Small intestine (tissue), 7 donors: Measurements from ENCODE around the gene ENDOV. TPM values are rescaled to one million over a fixed set of nuclear protein-coding genes. Genes with fewer than 3 reads are reported as not detected.

Experiments
- DNase-seq, 2 donors: peaks; one replicate each; pipeline versions ENCODE4 v3.0.0 to v3.0.0-alpha.2; 2013
- FAIRE-seq: peaks from 2 replicates; lab custom pipeline; 2012; peaks lifted over from hg19 to GRCh38; lab: Jason Lieb, UNC
- H3K27ac ChIP-seq, 3 donors: one replicate each; pipeline ENCODE4 v1.5.1; 2013; ENCODE audit warnings: low read length in 2 of 3, mild to moderate bottlenecking in 2 of 3, control low read depth in 1 of 3, inconsistent platforms in 1 of 3, low read depth in 1 of 3, moderate library complexity in 1 of 3
- H3K27me3 ChIP-seq, 3 donors: one replicate each; pipeline ENCODE4 v1.6.1; 2013; ENCODE audit warnings: low read length in 3 of 3, inconsistent platforms in 1 of 3; ENCODE audit not compliant: control insufficient read depth in 3 of 3, insufficient read depth in 3 of 3
- H3K36me3 ChIP-seq, 3 donors: one replicate each; pipeline ENCODE4 v1.6.1; 2013; ENCODE audit warnings: low read length in 3 of 3, inconsistent platforms in 1 of 3, low read depth in 1 of 3, mild to moderate bottlenecking in 1 of 3, moderate library complexity in 1 of 3; ENCODE audit not compliant: control insufficient read depth in 3 of 3, insufficient read depth in 2 of 3
- H3K4me1 ChIP-seq, 3 donors: one replicate each; pipeline ENCODE4 v1.6.1; 2013; ENCODE audit warnings: low read length in 2 of 3, inconsistent platforms in 1 of 3, low read depth in 1 of 3, mild to moderate bottlenecking in 1 of 3, moderate library complexity in 1 of 3; ENCODE audit not compliant: control insufficient read depth in 3 of 3, insufficient read depth in 2 of 3
- H3K4me3 ChIP-seq, 3 donors: one replicate each; pipeline ENCODE4 v1.5.1; 2013; ENCODE audit warnings: low read length in 3 of 3, control low read depth in 1 of 3, inconsistent platforms in 1 of 3, low read depth in 1 of 3, mild to moderate bottlenecking in 1 of 3, moderate library complexity in 1 of 3
- H3K9me3 ChIP-seq, 2 donors: one replicate each; pipeline ENCODE4 v1.6.1; 2013; ENCODE audit warnings: low read depth in 1 of 2, low read length in 1 of 2; ENCODE audit not compliant: control insufficient read depth in 2 of 2, insufficient read depth in 1 of 2
- WGBS, 3 donors: extraction: QIAGEN DNeasy Blood & Tissue Kit; methylation state at CpG; one replicate each; pipeline ENCODE4 v1.1.7; 2013; 5-methylcytosine and 5-hydroxymethylcytosine counted together
- polyA plus RNA-seq, 4 donors: library from polyadenylated mRNA; stranded (reverse) in 3 of 4; unstranded in 1 of 4; fragments of 200-250 nt in 3 of 4; fragments of 120-200 nt in 1 of 4; gene quantifications; one replicate each; pipeline versions ENCODE4 v1.2.1 to v1.2.3, GENCODE V29; 2013
- donor health status: healthy with polysubstance abuse.
- donor health status: control.
- donor health status: control.
- donor health status: Bipolar disorder and iron deficiency.
- donor health status: healthy.

ENDOV gene
- polyA plus RNA-seq, 4 donors, result 13.6 to 39.6 (median 29.1) TPM

- Histone ChIP-seq H3K36me3 (peaks cover 0 to 26% (median 2%) of the 10 kb centered on the region in 3 donors), H3K4me1 (peaks cover 0 to 16% (median 3%) of the 10 kb centered on the region in 3 donors), H3K4me3 (peak overlapping the region; percentile 85 to 95 (median 94)), H3K27me3 (no peaks in the 10 kb centered on the region), H3K27ac (peak overlapping the region in 2 of 3 donors; percentile 94 to 97), H3K9me3 (no peaks in the 10 kb centered on the region)
- FAIRE-seq (no peak), DNase-seq (peak in 1 of 2 donors; percentile 7)
- WGBS, 3 donors, result 1 to 4% (median 1%) methylated on average over 15 of the region's 15 CpGs
These were observed 512 bp upstream of the ENDOV start for GRCh38 chr17:80414508-80414802.

- Histone ChIP-seq H3K9me3 (no peaks in the 10 kb centered on the region), H3K4me3 (peak overlapping the region; percentile 85 to 95 (median 94)), H3K27me3 (no peaks in the 10 kb centered on the region), H3K4me1 (peaks cover 0 to 9% (median 3%) of the 10 kb centered on the region in 3 donors), H3K27ac (peak overlapping the region; percentile 82 to 97 (median 94)), H3K36me3 (peaks cover 0 to 30% (median 2%) of the 10 kb centered on the region in 3 donors)
- DNase-seq (no peak), FAIRE-seq (no peak)
- 4 to 11% (median 10%) methylated on average over 39 of the region's 39 CpGs for WGBS, 3 donors
These were observed 715 bp downstream of the ENDOV start for GRCh38 chr17:80415626-80416137.

DNA sequence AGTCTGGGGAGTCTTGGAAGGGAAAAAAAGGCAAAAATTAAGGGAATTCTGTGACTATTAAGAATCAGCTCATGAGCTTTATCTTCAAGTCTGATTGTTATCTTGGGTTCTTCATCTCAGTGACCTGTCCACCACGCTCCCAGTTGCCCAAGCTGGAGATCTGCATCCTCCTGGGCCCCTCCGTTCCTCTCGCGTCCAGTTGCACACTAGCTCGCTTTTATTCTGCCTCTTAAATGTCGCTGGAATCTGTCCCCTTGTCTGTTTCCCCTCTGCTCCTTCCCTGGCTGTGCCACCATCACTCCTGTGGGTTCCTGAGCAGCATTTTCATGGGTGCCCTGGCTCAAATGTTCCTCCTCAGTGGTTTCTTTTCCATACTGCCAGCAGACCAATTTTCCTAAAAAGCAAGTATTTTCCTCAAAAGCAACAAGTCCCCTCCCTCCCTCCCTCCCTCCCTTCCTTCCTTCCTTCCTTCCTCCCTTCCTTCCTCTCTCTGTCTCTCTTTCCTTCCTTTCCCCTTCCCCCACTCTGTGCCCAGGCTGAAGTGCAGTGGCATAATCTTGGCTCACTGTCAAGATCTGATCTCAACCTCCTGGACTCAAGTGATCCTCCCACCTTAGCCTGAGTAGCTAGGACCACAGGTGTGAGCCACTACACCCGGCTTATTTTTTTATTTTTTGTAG lies 1.4 kb downstream of the ENDOV start:
- Histone ChIP-seq H3K36me3 (peaks cover 0 to 30% (median 2%) of the 10 kb centered on the region in 3 donors), H3K9me3 (no peaks in the 10 kb centered on the region), H3K4me3 (peak overlapping the region in 2 of 3 donors; percentile 94 to 95), H3K27me3 (no peaks in the 10 kb centered on the region), H3K4me1 (peaks cover 0 to 9% (median 3%) of the 10 kb centered on the region in 3 donors), H3K27ac (peak overlapping the region in 1 of 3 donors; percentile 44)
- DNase-seq, result peak in 1 of 2 donors; percentile 61
- 75 to 87% (median 78%) methylated on average over 7 of the region's 7 CpGs for WGBS, 3 donors
- no peak for FAIRE-seq

GRCh38 chr17:80416940-80417293 lies 1.9 kb downstream of the ENDOV start:
- Histone ChIP-seq H3K36me3 (peaks cover 0 to 30% (median 2%) of the 10 kb centered on the region in 3 donors), H3K4me3 (no peak overlapping the region), H3K27me3 (no peaks in the 10 kb centered on the region), H3K4me1 (peaks cover 0 to 9% (median 3%) of the 10 kb centered on the region in 3 donors), H3K27ac (no peak overlapping the region), H3K9me3 (no peaks in the 10 kb centered on the region)
- 79 to 84% (median 82%) methylated on average over 6 of the region's 6 CpGs for WGBS, 3 donors
- FAIRE-seq (no peak), DNase-seq (peak in 1 of 2 donors; percentile 54)

- H3K4me3 ChIP-seq, result no peak overlapping the region
- DNase-seq, result no peak
- H3K27ac ChIP-seq, result no peak overlapping the region
- H3K27me3 ChIP-seq, result no peaks in the 10 kb centered on the region
- no peaks in the 10 kb centered on the region for H3K9me3 ChIP-seq
- WGBS, 3 donors, result 95% methylated on average over 11 of the region's 11 CpGs
- no peak for FAIRE-seq
- H3K36me3 ChIP-seq, result peaks cover 0 to 30% (median 2%) of the 10 kb centered on the region in 3 donors
- H3K4me1 ChIP-seq, result peaks cover 0 to 9% (median 3%) of the 10 kb centered on the region in 3 donors
These were observed 3.6 kb downstream of the ENDOV start for GRCh38 chr17:80418589-80418988.

DNA sequence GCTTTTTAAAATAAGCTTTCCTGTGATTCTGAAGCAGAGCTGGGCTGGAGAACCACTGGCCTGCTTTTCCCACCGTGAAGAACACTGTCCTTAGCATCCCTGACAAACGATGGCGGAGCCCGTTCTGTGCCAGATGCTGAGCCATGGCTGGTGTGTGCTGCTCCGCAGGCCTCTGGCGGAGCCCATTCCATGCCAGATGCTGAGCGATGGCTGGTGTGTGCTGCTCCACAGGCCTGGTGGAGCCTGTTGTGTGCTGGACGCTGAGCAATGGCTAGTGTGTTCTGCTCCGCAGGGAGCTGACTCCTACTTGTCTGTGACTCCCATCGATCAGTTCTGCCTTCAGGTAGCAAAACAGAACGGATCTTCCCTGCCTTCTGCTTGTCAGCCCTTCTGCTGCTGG lies 4.3 kb downstream of the ENDOV start:
- H3K36me3 ChIP-seq, result peaks cover 0 to 30% (median 2%) of the 10 kb centered on the region in 3 donors
- no peak for FAIRE-seq
- H3K27ac ChIP-seq, result no peak overlapping the region
- H3K4me1 ChIP-seq, result peaks cover 0 to 5% (median 3%) of the 10 kb centered on the region in 3 donors
- 87 to 93% (median 89%) methylated on average over 11 of the region's 11 CpGs for WGBS, 3 donors
- no peak overlapping the region for H3K4me3 ChIP-seq
- DNase-seq, result no peak
- H3K27me3 ChIP-seq, result no peaks in the 10 kb centered on the region
- H3K9me3 ChIP-seq, result no peaks in the 10 kb centered on the region

DNA sequence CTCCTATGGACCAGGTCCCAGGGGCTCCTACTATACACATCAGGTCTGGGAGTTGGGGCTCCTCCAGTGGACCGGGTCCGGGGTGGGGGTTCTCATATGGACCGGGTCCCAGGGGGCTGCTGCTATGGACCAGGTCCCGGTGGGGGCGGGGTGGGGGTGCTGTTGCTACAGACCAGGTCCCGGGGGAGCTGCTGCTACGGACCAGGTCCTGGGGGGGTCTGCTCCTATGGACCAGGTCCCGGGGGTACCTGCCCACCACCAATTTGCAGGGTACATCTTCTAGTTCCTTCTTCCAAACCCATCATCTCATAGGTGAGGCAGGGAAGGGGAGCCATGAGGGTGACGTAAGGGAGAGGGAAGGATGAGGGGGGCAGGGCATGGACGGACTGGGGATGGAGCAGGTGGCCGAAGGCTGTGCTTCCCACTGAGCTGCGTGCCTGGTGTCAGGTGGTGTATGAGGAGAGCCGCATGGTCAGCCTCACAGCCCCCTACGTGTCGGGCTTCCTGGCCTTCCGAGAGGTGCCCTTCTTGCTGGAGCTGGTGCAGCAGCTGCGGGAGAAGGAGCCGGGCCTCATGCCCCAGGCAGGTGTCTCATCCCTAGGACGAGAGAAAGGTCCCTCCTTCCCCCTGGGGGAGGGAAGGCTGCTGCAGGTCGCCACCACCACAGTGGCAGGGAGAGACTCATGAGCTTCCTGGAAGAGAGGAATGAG lies 6.6 kb downstream of the ENDOV start:
- Histone ChIP-seq H3K9me3 (no peaks in the 10 kb centered on the region), H3K4me3 (no peak overlapping the region), H3K4me1 (no peaks in the 10 kb centered on the region), H3K27ac (no peak overlapping the region), H3K27me3 (no peaks in the 10 kb centered on the region), H3K36me3 (peaks cover 0 to 36% (median 2%) of the 10 kb centered on the region in 3 donors)
- 62 to 74% (median 65%) methylated on average over 16 to 20 of the region's 20 CpGs for WGBS, 3 donors
- DNase-seq (no peak), FAIRE-seq (no peak)

DNA sequence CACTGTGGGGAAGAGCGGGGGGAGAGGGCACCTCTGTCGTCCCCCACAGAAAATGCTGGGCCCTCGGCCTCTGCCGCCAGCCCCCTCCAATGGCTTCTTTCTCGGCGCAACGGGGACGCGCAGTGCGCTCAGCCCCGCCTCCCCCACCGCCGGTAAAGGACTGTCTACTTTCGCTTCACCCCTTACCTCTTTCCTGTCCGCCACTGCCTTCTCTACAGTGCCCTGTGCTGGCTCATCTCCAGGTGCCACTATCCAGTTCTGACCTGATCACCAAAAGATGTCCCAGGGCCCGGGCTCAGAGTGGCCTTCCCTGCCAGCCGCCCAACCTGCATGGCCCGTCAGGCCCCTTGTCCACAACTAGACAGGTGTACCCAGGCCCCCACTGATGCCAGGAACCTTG lies 7.3 kb downstream of the ENDOV start:
- no peaks in the 10 kb centered on the region for H3K9me3 ChIP-seq
- H3K4me3 ChIP-seq, result no peak overlapping the region
- no peak overlapping the region for H3K27ac ChIP-seq
- peaks cover 0 to 33% (median 2%) of the 10 kb centered on the region in 3 donors for H3K36me3 ChIP-seq
- FAIRE-seq, result no peak
- DNase-seq, result no peak
- 65 to 84% (median 68%) methylated on average over 14 to 17 of the region's 18 CpGs for WGBS, 3 donors
- H3K27me3 ChIP-seq, result no peaks in the 10 kb centered on the region
- H3K4me1 ChIP-seq, result no peaks in the 10 kb centered on the region
